ENCODE results near the gene DEFB123.

DNA sequence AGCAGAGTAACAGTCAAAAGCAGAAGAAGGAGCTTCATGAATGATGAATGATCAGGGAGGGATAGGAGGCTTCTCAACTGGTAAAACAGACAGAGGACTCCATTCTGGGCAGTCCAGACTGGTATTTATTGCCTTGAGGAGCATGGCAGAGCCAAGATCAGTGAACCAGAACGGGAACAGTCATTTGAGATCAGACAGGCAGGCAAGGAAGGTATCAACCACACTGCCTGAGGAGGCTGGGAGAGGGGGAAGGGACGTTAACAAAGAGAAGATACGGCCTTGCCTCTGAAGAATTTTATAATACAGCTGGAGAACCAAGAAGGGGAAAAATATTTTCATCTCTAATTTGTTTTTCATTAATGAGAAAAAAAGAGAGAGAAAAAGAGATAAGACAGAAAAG is 34.3 kb upstream of the DEFB123 start, which contains the start of gene DEFB121:
- TF ChIP-seq POLR2AphosphoS5 (IDR thresholded peaks at IDR 0.05; ENCODE audit: control insufficient read depth, insufficient read depth, low read depth, low read length) (no peak), MBD2 (IDR thresholded peaks at IDR 0.05; ENCODE audit: borderline replicate concordance, low read depth) (no peak)

Data from K562 (cell line).